OCI-LY3 (cell line): Measurements from ENCODE around the gene KRT35.

Experiments
- H2AFZ ChIP-seq: fragments of 200-600, 300-600 bp; shearing (Covaris generic); 2 replicates; pipeline ENCODE4 v1.6.0; 2014; ENCODE audit warnings: antibody characterized with exemption, low read depth, low read length
- H3K27ac ChIP-seq: fragments of 200-600, 300-600 bp; sonication (generic); 2 replicates; pipeline ENCODE4 v1.5.1; 2014; ENCODE audit warnings: mild to moderate bottlenecking, low read length, moderate library complexity, mixed read lengths
- H3K27me3 ChIP-seq: fragments of 200-600, 300-600 bp; sonication (generic); 2 replicates; pipeline ENCODE4 v1.6.1; 2014; ENCODE audit warnings: low read depth, low read length, mixed read lengths
- H3K36me3 ChIP-seq: fragments of 200-600, 300-600 bp; sonication (generic); replicated peaks from 2 replicates; pipeline ENCODE3; 2014; ENCODE audit warnings: low read depth, low read length, mixed read lengths
- H3K4me1 ChIP-seq: fragments of 300-600, 200-600 bp; sonication (generic); 2 replicates; pipeline ENCODE4 v1.6.1; 2014; ENCODE audit warnings: low read length, mixed read lengths
- H3K4me2 ChIP-seq: fragments of 200-600, 300-600 bp; sonication (generic); 2 replicates; pipeline ENCODE4 v1.6.1; 2014; ENCODE audit warnings: low read length, mixed read lengths
- H3K4me3 ChIP-seq: fragments of 300-600, 200-600 bp; sonication (generic); 2 replicates; pipeline ENCODE4 v1.5.1; 2014; ENCODE audit warnings: antibody characterized with exemption, mild to moderate bottlenecking, low read length, moderate library complexity
- H3K79me2 ChIP-seq: fragments of 300-600, 200-600 bp; shearing (Covaris generic); 2 replicates; pipeline ENCODE4 v1.6.1; 2014; ENCODE audit warnings: mild to moderate bottlenecking, low read length, mixed read lengths
- H3K9ac ChIP-seq: fragments of 300-600, 200-600 bp; shearing (Covaris generic); 2 replicates; pipeline ENCODE4 v1.6.0; 2014; ENCODE audit warnings: mild to moderate bottlenecking, low read length, moderate library complexity
- H3K9me3 ChIP-seq: fragments of 200-600, 300-600 bp; shearing (Covaris generic); 2 replicates; pipeline ENCODE4 v1.6.1; 2014; ENCODE audit warnings: low read length, mixed read lengths; ENCODE audit not compliant: insufficient read depth
- H4K20me1 ChIP-seq: fragments of 200-600, 300-600 bp; sonication (generic); 2 replicates; pipeline ENCODE4 v1.6.1; 2016; ENCODE audit warnings: low read length, mixed read lengths; ENCODE audit not compliant: insufficient read depth
- EZH2phosphoT487 ChIP-seq: fragments of 200-600 bp; shearing (Covaris generic); IDR thresholded peaks from 2 replicates; pipeline ENCODE4 v1.6.1; 2018; ENCODE audit warnings: antibody characterized with exemption, mixed run types, low read depth
- TF ChIP-seq, protein P1 (sequence below): fragments of 200-600, 300-600 bp; sonication (generic); IDR thresholded peaks from 2 replicates; pipeline ENCODE4 v1.5.1; 2014; ENCODE audit warnings: antibody characterized with exemption, low read length, low read depth

The KRT35 gene

DNA sequence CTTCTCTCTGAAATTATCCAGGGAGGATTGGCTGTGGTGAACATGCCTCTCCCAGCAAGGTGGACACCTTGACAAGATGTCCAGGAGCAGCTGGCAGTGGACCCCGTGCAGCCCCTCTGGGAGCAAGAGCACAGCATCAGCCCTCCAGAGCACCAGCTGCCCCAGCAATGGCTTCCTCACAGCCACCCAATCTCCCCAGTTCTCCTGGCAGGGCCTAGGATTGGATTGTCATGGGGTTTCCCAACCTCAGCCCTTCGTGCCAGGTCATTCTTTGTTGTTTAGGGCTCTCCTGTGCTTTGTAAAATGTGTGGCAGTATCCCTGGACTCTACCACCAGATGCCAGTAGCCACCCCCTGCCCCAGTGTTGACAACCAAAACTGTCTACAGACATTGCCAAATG lies 10.5 kb upstream of the KRT35 start:
- Histone ChIP-seq H3K27me3 (no peaks in the 10 kb centered on the region), H3K4me1 (peaks cover 10% of the 10 kb centered on the region), H3K9ac (no peak overlapping the region), H3K79me2 (no peaks in the 10 kb centered on the region), H3K4me3 (no peak overlapping the region), H3K9me3 (no peaks in the 10 kb centered on the region), H3K4me2 (no peak overlapping the region), H2AFZ (no peak overlapping the region), H3K27ac (no peak overlapping the region), H3K36me3 (no peaks in the 10 kb centered on the region), H4K20me1 (no peaks in the 10 kb centered on the region)
- no peak for TF ChIP-seq EZH2phosphoT487
- TF ChIP-seq, protein P1, sequence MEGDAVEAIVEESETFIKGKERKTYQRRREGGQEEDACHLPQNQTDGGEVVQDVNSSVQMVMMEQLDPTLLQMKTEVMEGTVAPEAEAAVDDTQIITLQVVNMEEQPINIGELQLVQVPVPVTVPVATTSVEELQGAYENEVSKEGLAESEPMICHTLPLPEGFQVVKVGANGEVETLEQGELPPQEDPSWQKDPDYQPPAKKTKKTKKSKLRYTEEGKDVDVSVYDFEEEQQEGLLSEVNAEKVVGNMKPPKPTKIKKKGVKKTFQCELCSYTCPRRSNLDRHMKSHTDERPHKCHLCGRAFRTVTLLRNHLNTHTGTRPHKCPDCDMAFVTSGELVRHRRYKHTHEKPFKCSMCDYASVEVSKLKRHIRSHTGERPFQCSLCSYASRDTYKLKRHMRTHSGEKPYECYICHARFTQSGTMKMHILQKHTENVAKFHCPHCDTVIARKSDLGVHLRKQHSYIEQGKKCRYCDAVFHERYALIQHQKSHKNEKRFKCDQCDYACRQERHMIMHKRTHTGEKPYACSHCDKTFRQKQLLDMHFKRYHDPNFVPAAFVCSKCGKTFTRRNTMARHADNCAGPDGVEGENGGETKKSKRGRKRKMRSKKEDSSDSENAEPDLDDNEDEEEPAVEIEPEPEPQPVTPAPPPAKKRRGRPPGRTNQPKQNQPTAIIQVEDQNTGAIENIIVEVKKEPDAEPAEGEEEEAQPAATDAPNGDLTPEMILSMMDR, result no peak

DNA sequence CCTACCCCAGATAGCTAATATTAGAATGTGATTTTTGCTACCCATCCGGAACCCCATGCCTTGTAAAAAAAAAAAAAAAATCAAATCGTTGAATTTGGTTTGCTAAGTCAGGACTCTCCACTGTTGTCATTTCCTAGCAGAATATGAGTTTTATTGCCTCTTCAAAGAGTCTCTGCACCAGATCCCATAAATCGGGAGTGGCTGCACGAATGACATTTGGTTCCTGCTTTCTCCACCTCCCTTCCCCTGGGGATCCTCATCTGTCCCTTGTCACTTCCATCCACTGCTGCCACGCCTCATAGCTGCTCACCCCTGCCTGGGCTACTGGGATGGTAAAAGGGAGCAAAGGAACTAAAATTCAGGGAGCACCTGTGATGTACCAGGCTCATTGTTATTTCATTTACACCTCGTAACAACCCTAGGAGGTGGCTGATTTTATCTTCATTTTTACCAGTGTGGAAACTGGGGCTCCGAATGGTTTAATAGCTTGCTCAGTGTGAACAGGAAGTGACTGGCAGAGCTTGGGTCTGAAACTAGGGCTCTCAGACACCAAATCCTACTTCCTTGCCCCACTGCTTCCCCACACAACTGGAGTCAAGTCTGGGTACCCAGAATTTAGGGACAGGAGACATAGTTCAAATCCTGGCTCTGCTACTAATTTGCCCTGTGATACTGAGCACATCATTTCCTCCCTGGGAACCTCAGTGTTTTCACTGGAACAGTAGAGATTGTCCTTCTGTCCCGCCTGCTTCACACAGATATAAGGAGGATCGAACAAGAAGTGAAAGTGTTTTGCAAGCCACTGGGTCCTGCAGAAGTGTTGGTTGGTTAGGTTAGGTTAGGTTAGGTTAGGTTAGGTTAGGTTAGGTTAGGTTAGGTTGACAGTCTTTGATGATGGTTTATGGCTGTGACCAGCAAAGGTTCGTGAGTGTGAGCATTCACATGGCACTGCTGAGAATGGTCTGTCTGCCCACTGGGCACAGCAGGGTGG lies 9.3 kb upstream of the KRT35 start:
- peak overlapping the region; percentile 72 for H2AFZ ChIP-seq
- H3K79me2 ChIP-seq, result no peaks in the 10 kb centered on the region
- H3K4me3 ChIP-seq, result peak overlapping the region; percentile 5; the same call in 1 of the 2 replicates
- H3K4me2 ChIP-seq, result peak overlapping the region; percentile 44
- H4K20me1 ChIP-seq, result no peaks in the 10 kb centered on the region
- H3K9me3 ChIP-seq, result no peaks in the 10 kb centered on the region
- no peaks in the 10 kb centered on the region for H3K27me3 ChIP-seq
- TF ChIP-seq EZH2phosphoT487, result no peak
- TF ChIP-seq, protein P1, result no peak
- no peak overlapping the region for H3K9ac ChIP-seq
- no peaks in the 10 kb centered on the region for H3K36me3 ChIP-seq
- peaks cover 10% of the 10 kb centered on the region for H3K4me1 ChIP-seq
- no peak overlapping the region for H3K27ac ChIP-seq

DNA sequence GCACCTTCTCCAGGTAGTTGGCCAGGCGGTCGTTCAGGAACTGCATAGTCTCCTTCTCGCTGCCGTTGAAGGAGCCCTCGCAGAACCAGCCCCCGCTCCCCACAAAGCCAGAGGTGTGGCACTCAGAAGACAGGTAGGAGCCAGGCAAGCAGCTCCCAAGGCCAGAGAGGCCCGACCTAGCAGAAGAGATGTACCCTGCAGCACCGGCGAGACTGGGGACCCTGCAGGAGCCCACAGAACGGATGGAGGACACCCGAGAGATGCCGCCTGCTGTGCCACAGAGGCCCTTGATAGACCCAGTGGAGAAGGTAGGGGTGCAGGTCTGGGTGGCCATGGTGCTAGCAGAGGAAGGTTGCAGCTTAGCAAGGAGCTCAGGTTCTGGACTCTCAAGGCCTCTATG lies 8.6 kb upstream of the KRT35 start, which contains the start of gene KRT36:
Gene KRT36, minus strand, starts transcription at position 380 of the 400 bp plus-strand sequence. Its CDS starts 46 bp downstream, at position 334.
- Histone ChIP-seq H3K4me1 (peaks cover 10% of the 10 kb centered on the region), H3K4me3 (peak within 1 kb of the TSS; percentile 5; the same call in 1 of the 2 replicates), H3K27ac (no peak within 1 kb of the TSS), H2AFZ (peak within 1 kb of the TSS; percentile 72), H3K36me3 (no peaks in the 10 kb centered on the region), H3K9ac (no peak within 1 kb of the TSS), H3K27me3 (no peaks in the 10 kb centered on the region), H3K9me3 (no peaks in the 10 kb centered on the region), H4K20me1 (no peaks in the 10 kb centered on the region), H3K4me2 (peak within 1 kb of the TSS; percentile 44), H3K79me2 (no peaks in the 10 kb centered on the region)
- no peak for TF ChIP-seq EZH2phosphoT487
- TF ChIP-seq, protein P1, result no peak

DNA sequence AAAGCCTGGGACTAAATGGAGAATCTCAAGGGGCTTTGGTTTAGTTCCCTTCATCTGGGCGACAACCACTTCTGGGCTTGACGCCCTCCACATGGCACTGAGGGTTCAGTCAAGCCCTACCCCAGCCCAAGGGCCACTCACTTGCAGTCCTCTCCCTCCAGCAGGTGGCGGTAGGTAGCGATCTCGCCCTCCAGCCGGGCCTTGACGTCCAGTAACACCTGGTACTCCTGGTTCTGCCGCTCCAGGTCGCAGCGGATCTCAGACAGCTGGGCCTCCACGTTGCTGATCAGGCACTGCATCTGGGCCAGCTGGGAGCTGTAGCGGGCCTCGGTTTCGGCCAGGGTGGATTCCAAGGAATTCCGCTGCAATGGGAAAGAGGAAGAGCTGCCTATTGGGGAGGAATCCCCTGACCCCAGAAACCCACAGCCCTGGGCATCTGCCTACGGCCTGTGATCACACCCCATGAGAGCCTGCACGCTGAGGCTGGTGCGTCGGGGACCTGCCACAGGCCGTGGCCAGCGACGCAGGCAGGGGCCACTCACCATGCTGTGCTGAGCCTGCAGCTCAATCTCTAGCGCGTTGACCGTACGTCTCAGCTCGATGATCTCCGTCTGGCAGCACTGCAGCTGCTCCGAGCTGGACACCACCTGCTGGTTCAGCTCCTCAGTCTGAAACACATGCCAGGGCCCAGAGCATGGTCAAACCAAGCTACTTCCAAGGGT lies 6.0 kb upstream of the KRT35 start:
- no peaks in the 10 kb centered on the region for H3K9me3 ChIP-seq
- no peak overlapping the region for H3K27ac ChIP-seq
- no peak overlapping the region for H3K9ac ChIP-seq
- no peaks in the 10 kb centered on the region for H3K27me3 ChIP-seq
- no peaks in the 10 kb centered on the region for H3K79me2 ChIP-seq
- no peaks in the 10 kb centered on the region for H4K20me1 ChIP-seq
- TF ChIP-seq EZH2phosphoT487, result no peak
- TF ChIP-seq, protein P1, result peak; percentile 51
- no peaks in the 10 kb centered on the region for H3K36me3 ChIP-seq
- no peak overlapping the region for H2AFZ ChIP-seq
- H3K4me3 ChIP-seq, result no peak overlapping the region
- peaks cover 10% of the 10 kb centered on the region for H3K4me1 ChIP-seq
- H3K4me2 ChIP-seq, result no peak overlapping the region
